ENCODE results near the gene HSPB2.

GRCh38 chr11:111906680-111907079 lies 5.9 kb upstream of the HSPB2 start:
- TF ChIP-seq CTCF (conservative IDR thresholded peaks at IDR 0.05 in 1 of 2, IDR thresholded peaks at IDR 0.05 in 1 of 2; ENCODE audit: extremely low read depth in 1 of 2, insufficient read depth in 1 of 2, low read depth in 1 of 2, low read length in 2 of 2), result no peak
- no peak for TF ChIP-seq EZH2 (IDR thresholded peaks at IDR 0.05; ENCODE audit: borderline replicate concordance, low read length)
